HepG2 (cell line): Measurements from ENCODE around the gene SPTBN4. TPM values are rescaled to one million over a fixed set of nuclear protein-coding genes. Genes with fewer than 3 reads are reported as not detected.
A peak's percentile ranks its signal among the peaks of the same experiment; 100 is the strongest.

Experiments used
- ATAC-seq: fragments of 200-7000 bp; cut with Tn5 transposase; 3 replicates; pipeline ENCODE4 v1.9.1; 2020; ENCODE audit warnings: mild to moderate bottlenecking, moderate library complexity
- BruUV-seq: library from RNA; stranded (reverse); fragments of 400-500 nt; replicated peaks from 2 replicates; lab custom pipeline; 2021; lab: Mats Ljungman, UMichigan
- CTCF ChIA-PET: fragments of 300-600 bp; formaldehyde crosslinking; extraction: SDS; loops from one replicate; lab custom pipeline; 2021; ENCODE audit warnings: low total read pairs, inconsistent platforms, low intra/inter-chr PET ratio; lab: Yijun Ruan, JAX
- POLR2A ChIA-PET: fragments of 350-600 bp; sonication (Branson Sonifier 250); formaldehyde crosslinking; loops from one replicate; lab custom pipeline; 2020; ENCODE audit warnings: antibody characterized with exemption, inconsistent platforms; lab: Yijun Ruan, JAX
- DNase-seq: peaks from one replicate; pipeline ENCODE4 v3.0.0-alpha.2; 2015; ENCODE audit warnings: low spot score
- FAIRE-seq: peaks from 3 replicates; lab custom pipeline; 2011; peaks lifted over from hg19 to GRCh38; lab: Jason Lieb, UNC
- H2AFZ ChIP-seq: one replicate; pipeline ENCODE4 v1.6.1; 2011; ENCODE audit warnings: low read length, inconsistent platforms
- H3K27ac ChIP-seq: fragments of 300-600 bp; 3 replicates; pipeline ENCODE4 v1.8.0; 2011; ENCODE audit warnings: mixed run types, mild to moderate bottlenecking, mixed read lengths, low read length, inconsistent platforms; ENCODE audit not compliant: insufficient read depth; ENCODE audit errors: extremely low read length
- H3K27me3 ChIP-seq, 2 experiments: fragments of 200-600 bp in 1 of 2; 2 replicates in 1 of 2; 3 replicates in 1 of 2; pipeline versions ENCODE4 v1.6.0 to v1.8.0; 2011; ENCODE audit warnings: low read length in 2 of 2, mild to moderate bottlenecking in 2 of 2, moderate library complexity in 2 of 2, inconsistent platforms in 1 of 2; ENCODE audit not compliant: insufficient read depth in 2 of 2, control insufficient read depth in 1 of 2
- H3K36me3 ChIP-seq, 2 experiments: fragments of 200-600 bp in 1 of 2; replicated peaks in 1 of 2; 2 replicates in 1 of 2; 3 replicates in 1 of 2; pipeline versions ENCODE4 v1.5.1 to v1.8.0; 2011; ENCODE audit warnings: low read length in 2 of 2, inconsistent platforms in 1 of 2; ENCODE audit not compliant: insufficient read depth in 2 of 2, control insufficient read depth in 1 of 2
- H3K4me1 ChIP-seq: 2 replicates; pipeline ENCODE4 v1.5.1; 2012; ENCODE audit warnings: low read length, inconsistent platforms; ENCODE audit not compliant: insufficient read depth
- H3K4me2 ChIP-seq: 2 replicates; pipeline ENCODE4 v1.6.0; 2011; ENCODE audit warnings: low read depth, low read length, inconsistent platforms
- H3K4me3 ChIP-seq, 3 experiments: fragments of 200-600 bp in 1 of 3; sonication (generic), shearing (Covaris generic) in 1 of 3; replicated peaks in 1 of 3; 2 replicates each; pipeline ENCODE4 v1.5.1; 2011 to 2016; ENCODE audit warnings: low read length in 3 of 3, inconsistent platforms in 2 of 3, low read depth in 2 of 3, mild to moderate bottlenecking in 2 of 3, control low read depth in 1 of 3, mixed read lengths in 1 of 3; ENCODE audit not compliant: insufficient read depth in 1 of 3
- H3K79me2 ChIP-seq: one replicate; pipeline ENCODE4 v1.6.1; 2011; ENCODE audit warnings: low read length, inconsistent platforms; ENCODE audit not compliant: insufficient read depth
- H3K9ac ChIP-seq: 2 replicates; pipeline ENCODE4 v1.6.0; 2011; ENCODE audit warnings: mild to moderate bottlenecking, low read depth, low read length, inconsistent platforms; ENCODE audit not compliant: insufficient read depth
- H3K9me3 ChIP-seq: 2 replicates; pipeline ENCODE4 v1.5.1; 2012; ENCODE audit warnings: mild to moderate bottlenecking, low read length
- H4K20me1 ChIP-seq: 2 replicates; pipeline ENCODE4 v1.6.0; 2011; ENCODE audit warnings: inconsistent platforms, mild to moderate bottlenecking, low read length, moderate library complexity; ENCODE audit not compliant: insufficient read depth
- E2F5 ChIP-seq: sonication (generic); formaldehyde crosslinking; conservative IDR thresholded peaks from 2 replicates; pipeline ENCODE4 v1.4.0; 2020; ENCODE audit warnings: missing genetic modification reagents
- HDAC6 ChIP-seq: fragments of 200-600 bp; sonication (generic); IDR thresholded peaks from 2 replicates; pipeline ENCODE4 v1.7.0; 2017; ENCODE audit warnings: mild to moderate bottlenecking, antibody characterized with exemption, low read length, low read depth
- MYC ChIP-seq: sonication (generic); formaldehyde crosslinking; IDR thresholded peaks from 2 replicates; pipeline ENCODE4 v1.9.0; 2021; ENCODE audit warnings: missing genetic modification reagents, borderline replicate concordance
- NFKBIZ ChIP-seq: IDR thresholded peaks from 2 replicates; pipeline ENCODE4 v1.6.1; 2018; ENCODE audit warnings: missing genetic modification reagents, missing compliant biosample characterization
- POGZ ChIP-seq: sonication (generic); formaldehyde crosslinking; IDR thresholded peaks from 2 replicates; pipeline ENCODE4 v1.4.0; 2020; ENCODE audit warnings: mild to moderate bottlenecking, missing genetic modification reagents
- PRPF4 ChIP-seq: fragments of 200-400 bp; formaldehyde crosslinking; IDR thresholded peaks from 2 replicates; pipeline ENCODE4 v1.6.1; 2016; ENCODE audit warnings: low read length, low read depth; ENCODE audit not compliant: poor library complexity, severe bottlenecking
- REL ChIP-seq: sonication (generic); formaldehyde crosslinking; conservative IDR thresholded peaks from 2 replicates; pipeline ENCODE4 v1.8.0; 2022; ENCODE audit warnings: mild to moderate bottlenecking, missing genetic modification reagents, moderate library complexity
- SMC3 ChIP-seq: IDR thresholded peaks from 2 replicates; pipeline ENCODE4 v1.6.1; 2011; ENCODE audit warnings: low read length, improper control_type of control experiment
- SP140L ChIP-seq: sonication (generic); formaldehyde crosslinking; IDR thresholded peaks from 2 replicates; pipeline ENCODE4 v1.4.0; 2020; ENCODE audit warnings: missing genetic modification reagents, borderline replicate concordance
- SRF ChIP-seq: IDR thresholded peaks from 2 replicates; pipeline ENCODE4 v1.6.1; 2011; ENCODE audit warnings: mild to moderate bottlenecking, low read depth, low read length, moderate library complexity
- SRSF1 ChIP-seq: fragments of 200-400 bp; formaldehyde crosslinking; optimal IDR thresholded peaks from 2 replicates; pipeline ENCODE3; 2017; ENCODE audit warnings: mild to moderate bottlenecking, low read depth, low read length, moderate library complexity
- STAG1 ChIP-seq: sonication (generic); formaldehyde crosslinking; IDR thresholded peaks from 2 replicates; pipeline ENCODE4 v1.4.0; 2020; ENCODE audit warnings: missing genetic modification reagents
- TSC22D2 ChIP-seq: sonication (generic); formaldehyde crosslinking; IDR thresholded peaks from 2 replicates; pipeline ENCODE4 v1.5.1; 2020; ENCODE audit warnings: missing genetic modification reagents, mild to moderate bottlenecking, borderline replicate concordance
- ZFP36L1 ChIP-seq: sonication (generic); formaldehyde crosslinking; IDR thresholded peaks from 2 replicates; pipeline ENCODE4 v1.8.0; 2022; ENCODE audit warnings: mild to moderate bottlenecking, missing genetic modification reagents, moderate library complexity
- ZNF12 ChIP-seq: sonication (generic); formaldehyde crosslinking; IDR thresholded peaks from 2 replicates; pipeline ENCODE4 v1.5.0; 2020; ENCODE audit warnings: missing genetic modification reagents
- ZNF607 ChIP-seq: sonication (generic); formaldehyde crosslinking; IDR thresholded peaks from 2 replicates; pipeline ENCODE4 v1.5.1; 2020; ENCODE audit warnings: missing genetic modification reagents, mild to moderate bottlenecking, borderline replicate concordance
- WGBS: methylation state at CpG from one replicate; pipeline ENCODE4 v1.1.6; 2017; ENCODE audit warnings: low lambda C conversion rate; 5-methylcytosine and 5-hydroxymethylcytosine counted together
- in situ Hi-C: cut with HindIII; loops from 2 replicates; pipeline ENCODE4 v1.10.0; 2017; ENCODE audit warnings: low pct_unique_long_range_greater_than_20kb; ENCODE audit not compliant: extremely low pct_ligation_motif_present
- intact Hi-C: fragments of 100-400 bp; cut with micrococcal nuclease; formaldehyde crosslinking; loops from one replicate; pipeline ENCODE4 v1.10.0; 2022; ENCODE audit not compliant: unreplicated experiment
- polyA plus RNA-seq, 8 experiments: library from polyadenylated mRNA; depleted of rRNA in 3 of 8; stranded (reverse) in 7 of 8; unstranded in 1 of 8; fragments of >200 nt; fragmentation: Illumina TruSeq in 4 of 8; extraction: Trizol in 4 of 8; gene quantifications; 2 replicates each; pipeline versions ENCODE4 v1.2.1 to v1.2.3, GENCODE V29; 2011 to 2016; ENCODE audit warnings: low read depth in 4 of 8, missing spikeins in 1 of 8, mixed read lengths in 1 of 8; ENCODE audit not compliant: insufficient read depth in 1 of 8
- total RNA-seq, 5 experiments: library from RNA; depleted of rRNA; stranded (reverse); fragments of >200 nt; fragmentation: Illumina TruSeq; extraction: Trizol; gene quantifications; 2 replicates each; pipeline ENCODE4 v1.2.3, GENCODE V29; 2016; ENCODE audit warnings: low read depth in 1 of 5
- TF ChIP-seq, protein P1 (sequence below): sonication (generic); formaldehyde crosslinking; IDR thresholded peaks from 2 replicates; pipeline ENCODE4 v1.5.0; 2020; ENCODE audit warnings: mild to moderate bottlenecking, missing genetic modification reagents
- TF ChIP-seq, protein P2 (sequence below): sonication (generic); formaldehyde crosslinking; IDR thresholded peaks from 2 replicates; pipeline ENCODE4 v1.5.0; 2020; ENCODE audit warnings: mild to moderate bottlenecking, missing genetic modification reagents, moderate library complexity
- TF ChIP-seq, protein P3 (sequence below): sonication (generic); formaldehyde crosslinking; IDR thresholded peaks from 2 replicates; pipeline ENCODE4 v1.4.0; 2020; ENCODE audit warnings: missing genetic modification reagents, borderline replicate concordance

Gene SPTBN4
- total and polyA plus RNA-seq, 2 of the 13 experiments (the other 11 are each of a cell fraction or from before 2014, with no cell fraction given), result 0.11 TPM

- H3K79me2 ChIP-seq, result no peaks in the 10 kb centered on the region
- peak; percentile 37 for FAIRE-seq
- H3K4me1 ChIP-seq, result peaks cover 22% of the 10 kb centered on the region
- H4K20me1 ChIP-seq, result no peaks in the 10 kb centered on the region
- no TSS peak for BruUV-seq
- DNase-seq, result peak; percentile 39
- 31% methylated on average over 7 of the region's 8 CpGs for WGBS
- in situ Hi-C loops (no loop called here), intact Hi-C loops (loop anchor here (10.0 kb wide), 2 partner anchors 56 to 216 kb away; partner anchors contain the start of genes BLVRB and SPTBN4)
- H2AFZ ChIP-seq, result no peak overlapping the region
- ChIA-PET CTCF (no interaction called here), POLR2A (no interaction called here)
- H3K9ac ChIP-seq, result no peak overlapping the region
- no peaks in the 10 kb centered on the region for H3K36me3 ChIP-seq
- H3K4me3 ChIP-seq, result no peak overlapping the region
- no peaks in the 10 kb centered on the region; a peak in 2 of 5 replicates for H3K27me3 ChIP-seq
- H3K4me2 ChIP-seq, result no peak overlapping the region
- no peak for ATAC-seq
- no peak overlapping the region for H3K27ac ChIP-seq
- H3K9me3 ChIP-seq, result no peaks in the 10 kb centered on the region
- TF ChIP-seq, protein P1, sequence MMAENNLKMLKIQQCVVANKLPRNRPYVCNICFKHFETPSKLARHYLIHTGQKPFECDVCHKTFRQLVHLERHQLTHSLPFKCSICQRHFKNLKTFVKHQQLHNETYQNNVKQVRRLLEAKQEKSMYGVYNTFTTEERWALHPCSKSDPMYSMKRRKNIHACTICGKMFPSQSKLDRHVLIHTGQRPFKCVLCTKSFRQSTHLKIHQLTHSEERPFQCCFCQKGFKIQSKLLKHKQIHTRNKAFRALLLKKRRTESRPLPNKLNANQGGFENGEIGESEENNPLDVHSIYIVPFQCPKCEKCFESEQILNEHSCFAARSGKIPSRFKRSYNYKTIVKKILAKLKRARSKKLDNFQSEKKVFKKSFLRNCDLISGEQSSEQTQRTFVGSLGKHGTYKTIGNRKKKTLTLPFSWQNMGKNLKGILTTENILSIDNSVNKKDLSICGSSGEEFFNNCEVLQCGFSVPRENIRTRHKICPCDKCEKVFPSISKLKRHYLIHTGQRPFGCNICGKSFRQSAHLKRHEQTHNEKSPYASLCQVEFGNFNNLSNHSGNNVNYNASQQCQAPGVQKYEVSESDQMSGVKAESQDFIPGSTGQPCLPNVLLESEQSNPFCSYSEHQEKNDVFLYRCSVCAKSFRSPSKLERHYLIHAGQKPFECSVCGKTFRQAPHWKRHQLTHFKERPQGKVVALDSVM (CRISPR knock-in tag), result no peak
- TF ChIP-seq TSC22D2 (CRISPR knock-in tag) (no peak), ZNF12 (CRISPR knock-in tag) (no peak), SP140L (CRISPR knock-in tag) (no peak), E2F5 (CRISPR knock-in tag) (no peak), ZFP36L1 (CRISPR knock-in tag) (no peak), SRSF1 (no peak), SRF (no peak), PRPF4 (no peak), ZNF607 (CRISPR knock-in tag) (no peak), NFKBIZ (CRISPR knock-in tag) (no peak), HDAC6 (no peak), POGZ (no peak), STAG1 (peak; percentile 29), REL (CRISPR knock-in tag) (no peak), MYC (CRISPR knock-in tag) (no peak), SMC3 (peak; percentile 5; the same call in 1 of the 2 replicates)
- TF ChIP-seq, protein P2, sequence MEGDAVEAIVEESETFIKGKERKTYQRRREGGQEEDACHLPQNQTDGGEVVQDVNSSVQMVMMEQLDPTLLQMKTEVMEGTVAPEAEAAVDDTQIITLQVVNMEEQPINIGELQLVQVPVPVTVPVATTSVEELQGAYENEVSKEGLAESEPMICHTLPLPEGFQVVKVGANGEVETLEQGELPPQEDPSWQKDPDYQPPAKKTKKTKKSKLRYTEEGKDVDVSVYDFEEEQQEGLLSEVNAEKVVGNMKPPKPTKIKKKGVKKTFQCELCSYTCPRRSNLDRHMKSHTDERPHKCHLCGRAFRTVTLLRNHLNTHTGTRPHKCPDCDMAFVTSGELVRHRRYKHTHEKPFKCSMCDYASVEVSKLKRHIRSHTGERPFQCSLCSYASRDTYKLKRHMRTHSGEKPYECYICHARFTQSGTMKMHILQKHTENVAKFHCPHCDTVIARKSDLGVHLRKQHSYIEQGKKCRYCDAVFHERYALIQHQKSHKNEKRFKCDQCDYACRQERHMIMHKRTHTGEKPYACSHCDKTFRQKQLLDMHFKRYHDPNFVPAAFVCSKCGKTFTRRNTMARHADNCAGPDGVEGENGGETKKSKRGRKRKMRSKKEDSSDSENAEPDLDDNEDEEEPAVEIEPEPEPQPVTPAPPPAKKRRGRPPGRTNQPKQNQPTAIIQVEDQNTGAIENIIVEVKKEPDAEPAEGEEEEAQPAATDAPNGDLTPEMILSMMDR (CRISPR knock-in tag), result peak; percentile 59
- TF ChIP-seq, protein P3, sequence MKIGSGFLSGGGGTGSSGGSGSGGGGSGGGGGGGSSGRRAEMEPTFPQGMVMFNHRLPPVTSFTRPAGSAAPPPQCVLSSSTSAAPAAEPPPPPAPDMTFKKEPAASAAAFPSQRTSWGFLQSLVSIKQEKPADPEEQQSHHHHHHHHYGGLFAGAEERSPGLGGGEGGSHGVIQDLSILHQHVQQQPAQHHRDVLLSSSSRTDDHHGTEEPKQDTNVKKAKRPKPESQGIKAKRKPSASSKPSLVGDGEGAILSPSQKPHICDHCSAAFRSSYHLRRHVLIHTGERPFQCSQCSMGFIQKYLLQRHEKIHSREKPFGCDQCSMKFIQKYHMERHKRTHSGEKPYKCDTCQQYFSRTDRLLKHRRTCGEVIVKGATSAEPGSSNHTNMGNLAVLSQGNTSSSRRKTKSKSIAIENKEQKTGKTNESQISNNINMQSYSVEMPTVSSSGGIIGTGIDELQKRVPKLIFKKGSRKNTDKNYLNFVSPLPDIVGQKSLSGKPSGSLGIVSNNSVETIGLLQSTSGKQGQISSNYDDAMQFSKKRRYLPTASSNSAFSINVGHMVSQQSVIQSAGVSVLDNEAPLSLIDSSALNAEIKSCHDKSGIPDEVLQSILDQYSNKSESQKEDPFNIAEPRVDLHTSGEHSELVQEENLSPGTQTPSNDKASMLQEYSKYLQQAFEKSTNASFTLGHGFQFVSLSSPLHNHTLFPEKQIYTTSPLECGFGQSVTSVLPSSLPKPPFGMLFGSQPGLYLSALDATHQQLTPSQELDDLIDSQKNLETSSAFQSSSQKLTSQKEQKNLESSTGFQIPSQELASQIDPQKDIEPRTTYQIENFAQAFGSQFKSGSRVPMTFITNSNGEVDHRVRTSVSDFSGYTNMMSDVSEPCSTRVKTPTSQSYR, result no peak
Observed at GRCh38 chr19:40521276-40521675, 54.5 kb downstream of the SPTBN4 start.
